ENCODE data around the gene SCGB1D4.

DNA sequence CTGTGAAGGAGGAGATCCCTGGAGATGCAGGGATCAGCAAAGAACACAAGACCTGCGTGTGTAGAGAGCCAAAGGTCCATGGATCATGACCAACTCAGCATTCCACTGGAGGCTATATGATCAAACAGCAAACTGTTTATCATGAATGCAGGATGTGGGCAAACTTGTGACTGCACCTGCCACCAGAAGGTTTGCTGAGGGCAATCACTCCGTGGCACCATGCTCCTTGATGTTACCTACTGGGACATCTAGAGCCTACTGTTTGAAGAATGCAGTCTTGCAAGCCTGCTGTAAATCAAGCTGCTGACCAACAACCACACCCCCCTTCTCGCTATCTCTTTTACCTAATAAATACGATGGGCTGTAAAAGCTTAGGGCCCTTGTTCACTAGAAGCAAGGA is 47.2 kb downstream of the SCGB1D4 start:
- TF ChIP-seq, protein P1, sequence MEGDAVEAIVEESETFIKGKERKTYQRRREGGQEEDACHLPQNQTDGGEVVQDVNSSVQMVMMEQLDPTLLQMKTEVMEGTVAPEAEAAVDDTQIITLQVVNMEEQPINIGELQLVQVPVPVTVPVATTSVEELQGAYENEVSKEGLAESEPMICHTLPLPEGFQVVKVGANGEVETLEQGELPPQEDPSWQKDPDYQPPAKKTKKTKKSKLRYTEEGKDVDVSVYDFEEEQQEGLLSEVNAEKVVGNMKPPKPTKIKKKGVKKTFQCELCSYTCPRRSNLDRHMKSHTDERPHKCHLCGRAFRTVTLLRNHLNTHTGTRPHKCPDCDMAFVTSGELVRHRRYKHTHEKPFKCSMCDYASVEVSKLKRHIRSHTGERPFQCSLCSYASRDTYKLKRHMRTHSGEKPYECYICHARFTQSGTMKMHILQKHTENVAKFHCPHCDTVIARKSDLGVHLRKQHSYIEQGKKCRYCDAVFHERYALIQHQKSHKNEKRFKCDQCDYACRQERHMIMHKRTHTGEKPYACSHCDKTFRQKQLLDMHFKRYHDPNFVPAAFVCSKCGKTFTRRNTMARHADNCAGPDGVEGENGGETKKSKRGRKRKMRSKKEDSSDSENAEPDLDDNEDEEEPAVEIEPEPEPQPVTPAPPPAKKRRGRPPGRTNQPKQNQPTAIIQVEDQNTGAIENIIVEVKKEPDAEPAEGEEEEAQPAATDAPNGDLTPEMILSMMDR (IDR thresholded peaks at IDR 0.05) = no peak
- TF ChIP-seq RNF2 (IDR thresholded peaks at IDR 0.05; ENCODE audit: borderline replicate concordance, low read depth) (no peak), NR3C1 (IDR thresholded peaks at IDR 0.05) (no peak), CBX8 (IDR thresholded peaks at IDR 0.05) (no peak), RCOR1 (IDR thresholded peaks at IDR 0.05; ENCODE audit: low read depth, low read length) (no peak), EP300 (IDR thresholded peaks at IDR 0.05) (no peak), TP53 (CRISPR knock-in tag; IDR thresholded peaks at IDR 0.05) (no peak), POLR2A (IDR thresholded peaks at IDR 0.05; ENCODE audit: low read length) (no peak), MAZ (IDR thresholded peaks at IDR 0.05; ENCODE audit: borderline replicate concordance, low read depth, low read length) (no peak), JUN (IDR thresholded peaks at IDR 0.05) (no peak)
- TF ChIP-seq, protein P2, sequence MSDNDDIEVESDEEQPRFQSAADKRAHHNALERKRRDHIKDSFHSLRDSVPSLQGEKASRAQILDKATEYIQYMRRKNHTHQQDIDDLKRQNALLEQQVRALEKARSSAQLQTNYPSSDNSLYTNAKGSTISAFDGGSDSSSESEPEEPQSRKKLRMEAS (IDR thresholded peaks at IDR 0.05) = no peak
- TF ChIP-seq, protein P3, sequence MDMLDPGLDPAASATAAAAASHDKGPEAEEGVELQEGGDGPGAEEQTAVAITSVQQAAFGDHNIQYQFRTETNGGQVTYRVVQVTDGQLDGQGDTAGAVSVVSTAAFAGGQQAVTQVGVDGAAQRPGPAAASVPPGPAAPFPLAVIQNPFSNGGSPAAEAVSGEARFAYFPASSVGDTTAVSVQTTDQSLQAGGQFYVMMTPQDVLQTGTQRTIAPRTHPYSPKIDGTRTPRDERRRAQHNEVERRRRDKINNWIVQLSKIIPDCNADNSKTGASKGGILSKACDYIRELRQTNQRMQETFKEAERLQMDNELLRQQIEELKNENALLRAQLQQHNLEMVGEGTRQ (IDR thresholded peaks at IDR 0.05) = no peak

Measured in A549 (cell line).